Mucosa of rectum (tissue), 2 donors: ENCODE results near the gene NEB.

Experiments used
- H3K27ac ChIP-seq, 2 donors: one replicate each; pipeline ENCODE4 v1.7.0; 2013; ENCODE audit warnings: inconsistent platforms in 2 of 2, low read depth in 2 of 2, low read length in 2 of 2
- H3K27me3 ChIP-seq, 2 donors: one replicate each; pipeline ENCODE4 v1.7.0; 2013; ENCODE audit warnings: low read length in 2 of 2; ENCODE audit not compliant: control insufficient read depth in 2 of 2, insufficient read depth in 2 of 2
- H3K36me3 ChIP-seq, 2 donors: one replicate each; pipeline ENCODE4 v1.7.0; 2013; ENCODE audit warnings: low read length in 2 of 2; ENCODE audit not compliant: control insufficient read depth in 2 of 2, insufficient read depth in 2 of 2
- H3K4me1 ChIP-seq, 2 donors: one replicate each; pipeline ENCODE4 v1.7.0; 2013; ENCODE audit warnings: low read length in 2 of 2, mild to moderate bottlenecking in 1 of 2; ENCODE audit not compliant: control insufficient read depth in 2 of 2, insufficient read depth in 2 of 2
- H3K4me3 ChIP-seq, 2 donors: one replicate each; pipeline ENCODE4 v1.7.0; 2013; ENCODE audit warnings: low read length in 2 of 2
- H3K9ac ChIP-seq, 2 donors: one replicate each; pipeline ENCODE4 v1.7.0; 2013; ENCODE audit warnings: low read length in 2 of 2, low read depth in 1 of 2, mild to moderate bottlenecking in 1 of 2
- H3K9me3 ChIP-seq, 2 donors: one replicate each; pipeline ENCODE4 v1.7.0; 2013; ENCODE audit warnings: low read length in 2 of 2; ENCODE audit not compliant: control insufficient read depth in 2 of 2
- donor health status: healthy.
- donor health status: Normal muscosa, but diverticular disease.

NEB gene

GRCh38 chr2:151727593-151728552, 6.4 kb downstream of the NEB start:
- Histone ChIP-seq H3K4me1 (no peaks in the 10 kb centered on the region), H3K9ac (no peak overlapping the region), H3K36me3 (no peaks in the 10 kb centered on the region), H3K4me3 (no peak overlapping the region), H3K27ac (no peak overlapping the region), H3K27me3 (no peaks in the 10 kb centered on the region), H3K9me3 (no peaks in the 10 kb centered on the region)

GRCh38 chr2:151721161-151721560, 13.1 kb downstream of the NEB start:
- Histone ChIP-seq H3K9me3 (no peaks in the 10 kb centered on the region), H3K27me3 (no peaks in the 10 kb centered on the region), H3K4me3 (no peak overlapping the region), H3K4me1 (no peaks in the 10 kb centered on the region), H3K27ac (no peak overlapping the region), H3K9ac (no peak overlapping the region), H3K36me3 (no peaks in the 10 kb centered on the region)

DNA sequence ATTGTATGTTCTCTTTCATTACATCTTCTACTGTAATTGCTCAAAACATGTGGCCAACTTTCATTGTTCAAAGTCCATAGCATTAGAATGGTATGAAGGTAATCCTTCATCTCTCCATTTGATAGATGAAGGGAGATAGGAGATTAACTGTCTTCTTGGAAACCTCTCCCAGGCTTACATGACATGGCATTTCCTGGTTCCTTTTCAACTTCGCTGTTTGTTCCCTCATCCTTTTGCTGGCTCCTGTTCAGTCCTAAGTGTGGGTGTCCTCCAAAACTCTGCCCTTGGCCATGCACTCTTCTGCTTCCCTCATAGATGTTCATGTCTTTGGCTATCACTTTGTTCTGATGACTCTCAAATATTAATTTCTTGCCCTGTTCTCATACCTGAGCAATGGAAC, 13.8 kb downstream of the NEB start:
- H3K4me3 ChIP-seq = no peak overlapping the region
- no peak overlapping the region for H3K9ac ChIP-seq
- no peaks in the 10 kb centered on the region for H3K4me1 ChIP-seq
- H3K27me3 ChIP-seq = no peaks in the 10 kb centered on the region
- no peaks in the 10 kb centered on the region for H3K9me3 ChIP-seq
- no peaks in the 10 kb centered on the region for H3K36me3 ChIP-seq
- H3K27ac ChIP-seq = no peak overlapping the region

GRCh38 chr2:151718796-151719195, 15.5 kb downstream of the NEB start:
- H3K36me3 ChIP-seq = no peaks in the 10 kb centered on the region
- H3K27ac ChIP-seq = no peak overlapping the region
- H3K4me1 ChIP-seq = no peaks in the 10 kb centered on the region

GRCh38 chr2:151718247-151718646, 16.0 kb downstream of the NEB start:
- H3K4me3 ChIP-seq = no peak overlapping the region
- no peaks in the 10 kb centered on the region for H3K36me3 ChIP-seq
- no peak overlapping the region for H3K9ac ChIP-seq
- no peaks in the 10 kb centered on the region for H3K27me3 ChIP-seq
- H3K4me1 ChIP-seq = no peaks in the 10 kb centered on the region
- no peak overlapping the region for H3K27ac ChIP-seq
- no peaks in the 10 kb centered on the region for H3K9me3 ChIP-seq

More at GRCh38 chr2:151718796-151719195, 15.5 kb downstream of the NEB start:
- H3K27me3 ChIP-seq = no peaks in the 10 kb centered on the region
- no peaks in the 10 kb centered on the region for H3K9me3 ChIP-seq
- H3K4me3 ChIP-seq = no peak overlapping the region
- H3K9ac ChIP-seq = no peak overlapping the region

GRCh38 chr2:151716721-151717120, 17.6 kb downstream of the NEB start:
- no peaks in the 10 kb centered on the region for H3K27me3 ChIP-seq
- no peaks in the 10 kb centered on the region for H3K36me3 ChIP-seq
- no peak overlapping the region for H3K9ac ChIP-seq
- no peak overlapping the region for H3K4me3 ChIP-seq
- no peaks in the 10 kb centered on the region for H3K4me1 ChIP-seq
- H3K27ac ChIP-seq = no peak overlapping the region
- H3K9me3 ChIP-seq = no peaks in the 10 kb centered on the region

DNA sequence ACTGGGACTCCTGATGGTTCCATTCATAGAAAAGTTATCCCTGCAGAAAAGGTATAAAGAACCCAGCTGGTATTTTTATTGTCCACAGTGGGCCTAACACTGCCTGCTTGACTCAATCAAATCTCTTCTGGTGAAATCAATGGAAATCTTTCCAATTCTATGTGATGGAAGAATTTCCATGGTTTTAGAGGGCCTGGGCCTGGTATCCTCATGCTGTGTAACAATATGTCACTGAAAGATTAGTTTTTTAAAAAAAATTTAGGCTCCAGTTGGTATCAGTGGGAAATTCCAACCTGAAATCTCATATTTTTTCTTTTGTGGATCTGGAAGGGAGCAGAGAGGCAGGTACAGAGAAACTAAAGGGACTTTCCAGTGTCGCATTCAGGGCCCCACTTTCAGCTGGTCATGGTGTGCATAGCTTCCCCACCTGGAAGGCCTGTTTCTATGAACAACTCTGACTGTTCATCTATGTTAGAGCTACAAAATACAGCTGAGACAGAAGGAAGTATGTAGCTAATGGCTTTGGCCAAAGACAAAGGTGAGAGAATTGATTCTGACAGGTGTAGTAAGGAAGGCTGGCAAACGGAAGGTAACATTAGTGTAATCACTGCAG, 20.9 kb downstream of the NEB start:
- H3K27ac ChIP-seq = no peak overlapping the region
- no peaks in the 10 kb centered on the region for H3K27me3 ChIP-seq
- H3K9ac ChIP-seq = no peak overlapping the region
- no peaks in the 10 kb centered on the region for H3K36me3 ChIP-seq
- H3K4me3 ChIP-seq = no peak overlapping the region
- H3K4me1 ChIP-seq = no peaks in the 10 kb centered on the region
- no peaks in the 10 kb centered on the region for H3K9me3 ChIP-seq

GRCh38 chr2:151711025-151711424, 23.3 kb downstream of the NEB start:
- no peaks in the 10 kb centered on the region for H3K4me1 ChIP-seq
- H3K9me3 ChIP-seq = no peaks in the 10 kb centered on the region
- H3K36me3 ChIP-seq = no peaks in the 10 kb centered on the region
- H3K27me3 ChIP-seq = no peaks in the 10 kb centered on the region
- H3K9ac ChIP-seq = no peak overlapping the region
- H3K27ac ChIP-seq = no peak overlapping the region
- H3K4me3 ChIP-seq = no peak overlapping the region

DNA sequence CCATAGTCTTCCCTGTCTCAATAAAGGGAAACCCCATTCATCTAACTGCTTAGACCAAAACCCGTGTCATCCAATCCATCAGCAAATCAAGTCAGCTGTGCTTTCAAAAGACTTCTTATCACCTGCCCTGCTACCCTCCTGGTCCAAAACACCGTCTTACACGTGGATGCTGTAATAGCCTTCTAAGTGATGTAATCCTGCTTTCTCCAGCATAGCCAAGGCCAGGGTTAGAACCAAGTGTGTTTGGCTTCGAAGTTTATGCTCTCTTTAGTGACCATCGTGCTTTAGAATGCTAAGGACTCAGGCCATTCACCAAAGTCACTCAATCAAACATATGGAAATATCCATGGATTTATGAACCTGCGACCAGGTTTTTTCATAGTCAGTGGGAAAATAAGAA, 25.5 kb downstream of the NEB start:
- H3K9me3 ChIP-seq = no peaks in the 10 kb centered on the region
- no peak overlapping the region for H3K4me3 ChIP-seq
- no peaks in the 10 kb centered on the region for H3K36me3 ChIP-seq
- no peaks in the 10 kb centered on the region for H3K4me1 ChIP-seq
- no peak overlapping the region for H3K27ac ChIP-seq
- no peak overlapping the region for H3K9ac ChIP-seq
- H3K27me3 ChIP-seq = no peaks in the 10 kb centered on the region

DNA sequence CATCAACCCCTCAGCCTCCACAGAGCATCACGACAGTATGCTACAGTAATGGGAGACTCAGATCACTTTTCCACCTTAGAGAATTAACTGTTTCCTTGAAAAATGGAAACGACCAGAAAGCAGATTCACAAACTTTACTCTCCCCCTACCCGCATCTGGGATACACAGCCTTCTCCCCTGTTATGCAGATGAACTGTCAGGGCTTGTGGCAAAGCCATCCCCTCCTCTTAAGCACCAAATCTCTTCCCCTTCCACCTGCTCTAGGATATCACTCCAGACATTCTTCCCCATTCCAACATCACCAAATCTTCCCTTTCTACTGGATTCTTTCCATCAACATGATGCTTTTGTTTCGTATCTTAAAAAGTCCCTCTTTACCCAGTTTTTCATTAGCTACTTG, 26.4 kb downstream of the NEB start:
- Histone ChIP-seq H3K9me3 (no peaks in the 10 kb centered on the region), H3K36me3 (no peaks in the 10 kb centered on the region), H3K27me3 (no peaks in the 10 kb centered on the region), H3K27ac (no peak overlapping the region), H3K4me3 (no peak overlapping the region), H3K4me1 (no peaks in the 10 kb centered on the region), H3K9ac (no peak overlapping the region)
